GM19324 (cell line): ENCODE measurements around the gene PSMD3.

Experiments used
- ATAC-seq: cut with Tn5 transposase; IDR thresholded peaks from one replicate; pipeline ENCODE4 v1.9.1; 2021; ENCODE audit warnings: mild to moderate bottlenecking, moderate library complexity; ENCODE audit not compliant: unreplicated experiment, low FRiP score

PSMD3 gene

DNA sequence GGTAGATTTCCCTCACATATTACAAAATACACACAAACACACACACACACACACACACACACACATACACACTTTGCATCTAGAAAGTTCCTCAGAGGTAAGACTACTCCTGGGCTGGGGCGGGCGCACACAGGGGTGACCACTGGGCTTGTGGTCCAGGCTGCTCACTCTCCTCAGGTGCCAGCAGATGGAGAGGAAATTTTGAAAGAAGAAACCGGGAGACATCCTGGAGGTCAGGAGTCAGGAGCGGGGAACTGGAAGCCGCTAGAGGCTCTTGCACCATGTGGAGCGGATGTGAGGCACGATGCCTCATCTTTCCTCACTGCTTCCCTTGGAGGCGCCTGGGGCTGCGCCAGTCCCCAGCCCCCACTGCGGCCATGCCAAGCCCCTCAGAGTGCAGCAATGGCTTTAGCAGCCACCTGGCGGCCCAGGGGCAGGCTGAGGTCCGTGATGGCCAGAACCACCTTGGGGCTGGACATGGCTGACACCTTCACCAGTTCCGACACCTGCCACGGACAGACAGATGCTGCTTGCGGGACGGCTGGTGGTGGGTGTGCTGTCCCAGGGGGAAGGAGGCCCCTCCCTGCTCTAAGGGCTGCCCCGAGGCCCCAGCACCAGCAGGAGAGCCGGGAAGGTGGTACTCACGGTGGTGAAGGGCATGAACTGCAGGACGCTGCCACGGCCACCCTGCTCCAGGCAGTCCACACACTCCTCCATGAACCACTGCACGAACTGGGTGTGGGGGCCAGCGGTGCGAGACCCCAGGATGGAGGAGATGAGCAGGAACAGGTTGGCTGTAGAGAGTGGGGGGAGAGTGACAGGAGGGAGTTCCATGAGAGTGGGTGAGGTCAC, 38.8 kb downstream of the PSMD3 start:
- ATAC-seq = no peak

DNA sequence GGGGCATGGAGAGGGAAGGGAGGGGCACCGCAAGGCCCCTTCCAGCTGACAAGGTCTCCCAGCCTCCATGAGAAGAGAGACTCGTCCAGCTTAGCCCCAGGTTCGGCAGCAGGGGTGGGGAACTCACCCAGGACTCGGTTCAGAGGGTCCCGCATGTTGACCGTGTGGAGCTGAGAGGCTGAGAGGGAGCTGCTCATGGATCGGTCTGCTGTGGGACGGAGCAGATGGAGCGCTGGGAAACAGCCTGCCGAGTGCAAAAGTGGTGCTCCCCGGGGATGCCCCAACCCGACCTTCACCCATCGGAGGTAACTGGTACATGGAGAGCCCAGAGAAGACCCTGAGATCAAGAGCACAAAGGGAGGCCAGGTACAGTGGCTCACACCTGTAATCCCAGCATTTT, 39.5 kb downstream of the PSMD3 start:
- no peak for ATAC-seq

DNA sequence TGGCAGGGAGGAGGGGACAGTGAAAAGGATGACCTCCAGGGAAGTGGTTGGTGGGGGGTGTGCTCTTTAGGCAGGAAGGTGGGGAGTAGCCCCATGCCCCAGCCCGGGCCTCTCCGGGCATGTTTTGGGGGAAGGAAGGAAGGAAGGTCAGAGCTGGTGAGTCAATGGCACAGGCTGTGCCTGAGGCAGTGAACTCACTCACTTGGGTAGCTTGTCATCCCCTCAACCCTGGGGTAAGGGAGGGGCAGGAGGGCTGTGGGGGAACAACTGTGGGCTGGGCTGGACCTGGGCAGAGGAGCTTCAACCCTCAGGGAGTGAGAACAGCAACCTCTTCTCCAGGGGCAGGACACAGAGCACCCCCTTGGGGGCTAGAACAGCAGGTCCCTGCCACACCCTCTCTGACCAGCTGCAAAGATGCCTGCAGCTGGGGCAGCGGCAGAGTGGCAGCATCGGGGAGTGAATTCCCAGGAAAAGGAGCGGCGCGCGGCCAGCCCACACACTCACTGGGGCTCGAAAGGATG, 40.9 kb downstream of the PSMD3 start:
- no peak for ATAC-seq

DNA sequence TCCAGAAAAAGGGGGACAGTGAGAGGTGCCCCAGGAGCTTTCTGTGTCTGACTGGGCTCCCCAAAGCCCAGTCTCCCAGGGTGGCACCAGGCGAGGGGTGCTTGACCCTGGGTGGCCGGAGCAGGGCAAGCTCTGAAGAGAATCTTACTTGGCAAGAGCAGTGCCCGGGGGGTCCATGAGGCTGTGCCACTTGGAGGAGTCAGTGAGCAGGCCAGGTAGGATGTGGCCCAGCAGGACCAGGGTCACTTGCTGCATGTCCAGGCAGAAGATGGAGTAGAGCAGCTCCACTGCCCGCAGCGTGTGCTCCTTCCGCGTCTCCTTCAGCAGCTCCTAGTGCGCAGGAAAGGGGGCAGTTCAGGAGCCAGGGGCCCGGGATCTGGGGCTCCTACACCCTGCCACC, 41.9 kb downstream of the PSMD3 start:
- ATAC-seq = no peak

DNA sequence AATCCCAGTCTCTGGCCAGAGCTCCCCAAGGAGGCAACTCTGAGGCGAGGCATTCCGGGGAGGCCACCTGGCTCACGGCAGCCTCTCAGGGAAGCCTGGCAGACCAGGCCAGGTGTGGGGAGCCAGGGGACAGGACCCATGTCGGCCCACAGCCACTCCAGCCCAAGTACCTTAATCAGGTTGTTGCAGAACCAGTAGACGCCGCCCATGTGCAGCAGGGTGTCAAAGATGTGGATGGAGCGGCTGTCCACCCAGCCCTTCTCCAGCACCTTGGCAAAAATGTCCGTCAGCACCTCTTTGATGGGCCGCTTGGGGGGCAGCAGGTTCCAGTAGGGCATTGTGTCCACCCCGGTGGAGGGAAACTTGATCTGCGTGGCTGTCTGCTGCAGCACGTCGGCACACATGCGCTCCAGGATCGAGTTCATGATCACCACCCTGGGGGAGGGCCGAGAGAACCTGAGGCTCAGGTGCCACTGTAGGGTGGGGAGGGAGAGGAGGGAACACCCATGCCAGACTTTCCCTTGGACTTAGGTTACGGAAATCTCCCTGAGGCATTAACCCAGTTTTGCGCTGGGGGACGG, 42.4 kb downstream of the PSMD3 start:
- ATAC-seq = no peak

DNA sequence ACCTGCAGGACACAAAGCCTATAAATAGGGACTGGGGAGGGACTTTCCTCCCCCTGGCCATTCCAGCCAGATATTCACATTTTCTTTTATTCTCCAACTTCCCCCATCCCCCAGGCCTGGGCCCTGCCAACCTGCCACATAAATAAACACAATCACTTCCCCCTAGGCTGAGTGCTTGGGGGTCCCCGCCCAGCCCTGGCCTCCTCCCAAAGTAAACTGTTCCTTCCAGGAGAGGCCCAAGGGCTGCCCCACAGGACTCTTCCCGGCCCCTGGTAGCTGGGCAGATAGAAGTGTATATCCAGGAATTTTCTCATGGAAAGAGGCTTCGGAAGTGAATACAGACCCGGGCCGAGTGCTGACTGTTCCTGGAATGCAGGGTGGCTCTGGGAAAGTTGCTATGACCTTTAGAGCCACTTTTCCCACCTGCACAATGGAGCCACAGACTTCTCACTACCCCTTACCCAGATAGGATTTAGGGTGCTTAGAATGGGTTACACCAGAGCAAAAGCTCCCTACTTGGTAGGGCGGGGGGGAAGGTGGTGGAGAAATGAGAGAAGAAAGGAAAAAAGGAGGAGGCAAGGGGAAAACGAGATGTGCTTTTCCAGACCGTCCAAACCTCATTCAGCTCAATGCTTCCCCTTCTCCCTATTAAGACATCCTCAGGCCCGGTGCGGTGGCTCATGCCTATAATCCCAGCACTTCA, 43.1 kb downstream of the PSMD3 start:
- ATAC-seq = no peak

DNA sequence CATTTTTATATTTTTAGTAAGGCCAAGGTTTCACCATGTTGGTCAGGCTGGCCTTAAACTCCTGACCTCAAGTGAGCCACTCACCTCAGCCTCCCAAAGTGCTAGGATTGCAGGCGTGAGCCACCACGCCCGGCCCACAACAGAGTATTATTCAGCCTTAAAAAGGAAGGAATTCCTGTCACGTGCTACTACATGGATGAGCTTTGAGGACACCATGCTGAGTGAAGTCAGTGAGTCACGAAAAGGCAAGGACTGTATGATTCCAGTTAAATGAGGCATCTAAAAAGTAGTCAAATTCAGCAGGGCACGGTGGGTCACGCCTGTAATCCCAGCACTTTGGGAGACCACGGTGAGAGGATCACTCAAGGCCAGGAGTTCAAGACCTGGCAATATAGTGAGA, 44.3 kb downstream of the PSMD3 start:
- ATAC-seq = no peak

DNA sequence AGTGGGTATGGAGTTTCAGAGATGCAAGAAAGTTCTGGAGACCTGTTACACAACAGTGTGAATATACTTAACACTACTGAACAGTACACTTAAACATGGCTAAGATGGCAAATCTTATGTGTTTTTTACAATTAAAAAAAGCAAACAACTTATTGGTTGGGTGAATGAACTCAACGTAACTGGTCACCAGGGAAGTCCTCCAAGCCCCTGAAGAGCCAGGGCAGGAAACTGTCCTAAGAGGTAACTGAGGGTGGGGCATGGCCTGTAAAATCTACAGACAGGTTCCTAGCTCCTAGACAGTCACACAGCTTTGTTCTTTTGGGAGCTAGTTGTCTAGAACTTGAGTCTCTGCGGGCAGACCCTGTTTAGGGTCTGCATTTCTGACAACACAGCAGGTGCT, 45.0 kb downstream of the PSMD3 start:
- no peak for ATAC-seq

DNA sequence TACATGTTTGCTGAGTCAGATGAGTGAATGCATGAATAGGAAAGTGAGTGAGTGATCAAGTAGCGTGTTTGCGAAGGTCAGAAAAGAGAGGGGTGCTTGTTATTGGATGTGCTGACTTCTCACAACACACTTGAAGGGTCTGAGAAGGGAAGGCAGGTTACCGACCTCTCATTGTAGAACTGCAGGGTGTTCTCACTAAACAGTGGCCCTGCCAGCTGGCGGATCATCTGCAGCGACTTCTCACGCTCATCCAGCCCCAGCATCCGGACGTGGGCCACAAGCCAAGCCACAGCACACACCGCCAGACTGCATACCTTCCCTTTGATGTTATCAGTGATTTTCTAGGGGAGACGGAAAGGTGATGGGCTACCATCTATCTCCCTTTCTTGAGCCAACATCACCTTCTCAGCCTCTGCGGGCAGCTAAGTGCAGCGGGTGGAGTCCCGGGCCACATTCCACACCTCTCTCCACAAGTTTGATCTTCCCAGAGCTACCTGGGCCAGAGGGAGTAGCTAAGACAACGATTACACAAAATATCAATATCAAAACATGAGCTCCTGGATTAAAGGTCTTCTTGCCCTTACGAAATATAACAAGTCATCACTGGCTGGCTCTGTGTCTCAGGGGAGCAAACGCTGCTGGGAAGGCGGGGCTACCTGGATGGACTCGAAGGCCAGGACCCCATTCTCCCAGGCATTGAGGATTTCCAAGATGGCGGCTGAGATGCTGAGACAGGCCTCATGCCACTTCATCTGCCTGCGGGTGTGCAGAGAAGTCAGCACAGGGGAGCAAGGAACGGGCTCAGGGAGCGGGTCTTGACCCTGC, 45.6 kb downstream of the PSMD3 start:
- ATAC-seq = no peak

DNA sequence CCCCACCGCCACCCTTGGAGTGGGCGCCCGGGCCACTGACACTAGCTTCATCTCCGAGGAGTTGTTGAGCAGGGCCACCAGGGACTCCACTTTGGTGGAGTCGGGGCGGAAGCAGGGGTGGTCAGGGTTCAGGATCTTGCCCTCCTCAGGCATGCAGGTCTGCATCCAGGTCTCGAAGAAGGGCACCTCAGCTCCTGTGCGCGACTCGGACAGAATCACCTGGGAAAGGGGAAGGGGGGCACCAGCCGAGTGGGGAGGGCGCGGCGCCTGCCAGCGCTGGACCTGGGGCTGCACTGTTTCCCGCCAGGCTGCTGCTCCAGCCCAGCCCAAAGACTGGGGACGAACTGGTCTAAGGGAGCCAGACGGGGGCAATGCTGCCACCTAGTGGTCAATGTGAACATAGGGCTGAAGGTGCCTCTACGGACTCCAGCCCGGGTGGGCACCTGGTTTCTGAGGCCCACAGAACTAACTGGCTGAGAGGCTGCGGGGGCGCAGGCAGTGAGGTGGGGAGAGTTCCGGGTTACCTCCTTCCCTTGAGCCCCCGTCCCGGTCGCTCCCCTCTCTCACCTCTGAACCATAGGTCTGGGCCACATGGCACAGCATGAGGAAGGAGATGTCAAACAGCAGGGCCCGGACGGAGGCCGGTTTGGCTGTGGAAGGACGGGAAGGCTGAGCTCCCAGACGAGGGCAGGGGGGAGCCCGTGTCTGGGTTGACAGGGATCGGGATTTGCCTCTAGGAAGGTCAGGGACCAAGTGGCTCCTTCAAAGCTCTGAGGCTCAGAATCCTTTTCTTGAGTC, 46.4 kb downstream of the PSMD3 start:
- no peak for ATAC-seq

DNA sequence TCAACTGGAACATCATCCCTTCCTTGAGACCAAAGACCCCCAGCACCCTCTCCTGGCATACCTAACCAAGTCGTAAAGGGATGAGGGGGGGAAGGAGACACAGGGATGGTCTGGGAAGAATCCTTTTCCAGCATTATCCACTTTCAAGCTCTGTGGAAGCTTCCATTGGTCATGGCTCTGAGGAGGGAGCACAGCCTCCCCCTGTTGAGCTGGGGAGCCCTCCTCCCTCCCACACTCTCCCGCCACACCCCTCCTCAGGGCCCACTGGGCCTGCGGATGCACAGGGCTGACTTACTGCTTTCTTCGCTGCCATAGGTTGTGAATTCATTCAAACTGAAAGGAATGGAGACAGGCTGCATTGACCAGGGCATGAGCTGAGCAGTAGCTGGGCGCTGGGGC, 47.0 kb downstream of the PSMD3 start:
- ATAC-seq = no peak

DNA sequence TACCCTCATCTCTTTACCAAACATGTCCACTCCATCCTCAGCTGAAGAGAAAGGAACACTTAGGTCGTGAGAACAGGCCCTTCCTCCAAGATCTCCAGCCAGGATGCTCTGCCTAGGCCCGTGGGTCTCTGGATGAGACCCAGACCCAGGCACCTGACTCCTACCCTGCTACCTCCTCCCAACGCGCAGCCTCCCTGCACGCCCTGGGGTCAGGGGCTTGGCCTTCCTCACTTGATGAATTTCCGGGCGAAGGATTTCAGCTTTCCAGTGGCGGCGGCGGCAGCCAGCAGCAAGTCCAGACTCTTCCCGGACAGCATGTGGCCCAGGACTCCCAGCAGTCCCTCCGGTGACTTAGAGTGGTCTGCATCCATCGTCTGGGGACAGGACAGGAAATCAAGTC, 48.0 kb downstream of the PSMD3 start:
- ATAC-seq = no peak

DNA sequence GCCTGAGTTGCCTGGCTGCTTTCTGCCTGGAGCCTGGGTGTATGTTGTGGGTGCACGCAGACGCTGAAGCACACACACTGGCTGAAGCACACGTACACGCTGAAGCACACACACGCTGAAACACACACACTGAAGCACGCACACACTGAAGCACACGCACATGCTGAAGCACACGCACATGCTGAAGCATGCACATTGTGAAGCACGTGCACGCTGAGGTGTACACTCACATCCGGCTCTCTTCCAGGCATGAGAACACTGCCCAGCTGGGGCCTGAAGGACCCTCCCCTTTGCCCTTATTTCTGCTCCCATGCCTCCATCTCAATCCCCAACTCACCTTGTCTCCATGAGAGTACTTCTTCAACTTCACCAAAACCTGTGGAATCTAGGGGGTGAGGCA, 51.1 kb downstream of the PSMD3 start:
- no peak for ATAC-seq

DNA sequence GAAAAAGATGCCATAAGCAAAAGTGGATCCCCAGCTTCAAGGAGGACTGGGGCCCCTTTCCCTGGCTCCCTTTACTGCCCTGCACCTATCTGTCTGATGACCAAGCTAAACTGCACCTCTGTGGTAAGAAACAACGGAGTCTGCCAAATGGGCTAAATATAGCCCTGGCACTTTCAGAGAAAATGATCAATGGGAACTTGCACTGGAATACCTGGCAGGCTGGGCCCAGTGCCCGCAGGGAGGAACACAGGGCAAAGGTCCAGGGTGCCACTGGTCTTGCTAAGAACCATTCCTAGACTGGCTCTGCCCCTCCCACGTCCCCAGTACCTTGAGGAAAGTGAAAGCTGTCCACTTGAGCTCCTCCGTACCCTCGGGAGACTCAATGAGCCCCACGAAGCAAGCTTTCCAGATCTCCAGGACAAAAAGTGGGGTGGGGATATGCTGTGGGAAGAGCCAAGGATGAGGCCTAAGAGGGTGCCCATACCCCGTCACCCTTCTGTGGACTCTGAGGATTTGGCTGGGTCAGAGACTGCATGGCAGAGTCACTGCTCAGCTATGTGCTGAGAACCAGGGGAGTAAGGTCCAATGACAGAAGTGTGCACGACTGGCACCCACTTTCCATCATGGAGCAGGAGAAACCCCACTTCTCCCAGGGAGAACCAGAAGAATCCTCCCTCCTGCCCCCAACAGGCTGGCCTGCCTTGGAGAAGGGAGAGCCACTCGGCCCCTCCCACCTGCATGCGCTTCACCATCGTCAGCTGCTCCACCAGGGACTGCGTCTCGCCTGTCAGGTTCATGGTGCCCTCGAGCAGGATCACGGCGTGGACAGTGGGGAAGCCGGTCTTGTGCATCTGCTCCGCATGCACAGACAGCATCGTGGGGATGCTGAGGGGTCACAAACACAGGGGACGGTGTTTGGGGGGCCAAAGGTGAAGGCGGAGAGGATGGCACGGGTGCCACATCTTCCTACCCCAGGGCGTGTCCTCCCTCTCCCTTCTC, 52.0 kb downstream of the PSMD3 start:
- no peak for ATAC-seq

DNA sequence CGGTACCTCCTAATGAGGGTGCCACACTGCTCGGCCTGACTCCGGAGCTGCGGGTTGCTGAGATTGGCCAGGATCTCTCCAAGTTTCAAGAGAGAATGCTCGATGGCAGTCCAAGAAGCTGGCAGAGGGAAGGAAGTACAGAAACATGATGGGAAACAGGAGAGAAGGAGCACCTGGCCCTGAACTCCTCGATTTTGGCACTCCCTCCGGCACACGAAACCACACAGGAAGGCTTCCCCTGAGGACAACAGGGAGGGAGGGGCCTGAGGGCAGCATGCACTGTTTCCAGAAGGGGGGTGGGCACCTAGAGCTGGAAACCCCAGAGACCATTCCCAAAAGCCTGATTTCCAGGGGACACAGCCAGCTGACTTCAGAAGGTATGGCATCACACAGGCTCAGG, 52.7 kb downstream of the PSMD3 start:
- no peak for ATAC-seq

DNA sequence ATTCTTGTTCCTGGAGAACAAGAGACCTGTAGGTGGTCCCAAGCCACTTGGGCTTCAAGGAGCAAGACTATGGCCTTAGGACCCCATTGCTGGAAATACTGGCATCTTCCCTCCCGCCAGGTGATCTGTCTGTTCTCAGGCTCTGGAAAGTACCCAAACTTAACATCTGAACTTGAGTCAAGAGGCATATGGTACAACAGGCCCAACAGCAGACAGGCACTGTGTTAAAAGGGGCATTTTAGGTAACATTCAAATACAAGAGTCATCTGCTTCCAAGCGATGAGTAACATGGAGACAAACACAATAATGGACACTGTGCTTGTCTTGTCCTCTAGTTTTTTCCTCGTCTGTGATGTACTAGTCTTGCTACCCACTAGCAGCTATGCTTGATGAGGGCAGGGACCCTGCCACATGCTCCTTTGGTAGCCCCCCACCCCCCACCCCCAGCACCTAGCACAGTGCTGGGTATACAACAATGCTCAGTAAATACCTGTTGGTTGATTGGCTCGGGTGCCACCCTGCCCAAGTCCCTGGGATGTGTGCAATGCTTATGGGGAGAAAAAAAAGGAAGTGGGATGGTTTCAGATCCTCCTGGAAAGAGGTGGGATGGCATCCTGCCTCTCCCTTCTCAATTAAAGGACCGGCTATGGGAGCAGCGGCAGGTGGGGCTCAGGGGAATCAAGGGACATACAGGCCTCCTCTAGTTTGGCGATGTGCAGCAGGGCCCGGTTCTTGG, 54.0 kb downstream of the PSMD3 start:
- ATAC-seq = no peak

DNA sequence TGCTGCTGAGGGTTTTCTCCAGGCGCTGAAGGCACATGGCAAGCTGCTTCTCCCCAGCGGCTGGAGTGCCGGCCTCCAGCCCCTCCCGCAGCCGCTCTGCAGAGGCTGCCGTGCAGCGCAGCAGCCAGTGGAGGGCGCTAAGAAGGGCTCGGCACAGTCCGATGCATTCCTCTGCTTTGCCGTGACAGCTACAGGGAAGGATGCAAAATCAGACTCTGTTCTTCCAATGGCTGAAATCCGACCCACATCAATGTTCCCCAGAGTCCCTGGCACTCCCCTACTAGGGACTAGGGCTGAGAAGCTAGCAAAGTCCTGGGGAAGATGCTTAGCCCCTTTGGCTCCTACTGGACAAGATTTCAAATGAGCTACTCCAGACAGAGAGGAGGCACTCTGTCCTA, 54.6 kb downstream of the PSMD3 start:
- ATAC-seq = no peak

DNA sequence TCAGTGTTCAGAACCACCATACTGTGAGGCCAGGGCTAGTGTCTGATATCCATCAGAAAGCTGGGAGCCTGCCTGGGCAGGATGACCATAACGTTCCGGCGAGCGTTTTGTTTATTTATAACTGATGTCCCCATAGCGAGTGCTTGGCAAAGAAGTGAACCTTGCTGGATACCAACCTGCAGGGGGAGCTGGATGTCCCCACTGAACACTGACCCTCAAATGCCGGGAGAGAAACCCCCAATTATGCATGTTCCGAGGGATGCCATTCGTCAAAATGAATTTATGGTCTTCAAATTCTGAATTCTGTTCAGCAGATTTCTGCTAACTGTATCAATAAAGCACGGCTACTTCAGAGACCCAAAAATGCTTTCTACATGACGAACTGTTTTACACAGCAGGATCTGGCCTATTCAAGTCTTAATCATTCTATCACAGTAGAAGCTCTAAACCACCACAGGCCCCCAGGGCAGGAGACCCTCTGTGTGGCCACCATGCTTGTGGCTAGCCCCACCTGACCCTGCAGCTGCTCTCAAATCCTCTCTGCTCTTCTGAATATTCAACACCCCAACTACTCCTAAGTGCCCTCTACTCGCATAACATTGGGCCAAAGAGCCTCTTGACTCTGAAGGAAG, 58.4 kb downstream of the PSMD3 start:
- ATAC-seq = no peak
